SK-N-SH (cell line): ENCODE measurements around the gene C16orf74.

ENCODE experiments used
- CTCF ChIP-seq: fragments of 200-600 bp; sonication (generic); IDR thresholded peaks from 2 replicates; pipeline ENCODE4 v1.6.1; 2017; ENCODE audit warnings: antibody characterized with exemption, mild to moderate bottlenecking, moderate library complexity
- EP300 ChIP-seq, 2 experiments: IDR thresholded peaks; 2 replicates each; pipeline versions ENCODE4 v1.4.0 to v1.6.1; 2012; ENCODE audit warnings: borderline replicate concordance in 1 of 2, low read depth in 1 of 2, low read length in 1 of 2
- EZH2phosphoT487 ChIP-seq: fragments of 200-600 bp; sonication (generic); IDR thresholded peaks from 2 replicates; pipeline ENCODE4 v1.6.1; 2017; ENCODE audit warnings: low read depth, mixed run types, mild to moderate bottlenecking, antibody characterized with exemption, moderate library complexity, borderline replicate concordance
- GABPA ChIP-seq: IDR thresholded peaks from 2 replicates; pipeline ENCODE4 v1.4.0; 2012; ENCODE audit warnings: low read depth, mild to moderate bottlenecking
- GATA2 ChIP-seq: sonication (generic); formaldehyde crosslinking; IDR thresholded peaks from 2 replicates; pipeline ENCODE4 v1.5.0; 2020; ENCODE audit warnings: mild to moderate bottlenecking, missing genetic modification reagents
- JUND ChIP-seq: IDR thresholded peaks from 2 replicates; pipeline ENCODE4 v1.4.0; 2012
- POLR2AphosphoS5 ChIP-seq: IDR thresholded peaks from 2 replicates; pipeline ENCODE4 v1.6.1; 2012; ENCODE audit warnings: low read depth, low read length
- RAD21 ChIP-seq: IDR thresholded peaks from 2 replicates; pipeline ENCODE4 v1.6.1; 2012; ENCODE audit warnings: mild to moderate bottlenecking, low read length
- REST ChIP-seq: IDR thresholded peaks from 2 replicates; pipeline ENCODE4 v1.6.1; 2012; ENCODE audit warnings: mild to moderate bottlenecking, low read depth, low read length, moderate library complexity
- RFX5 ChIP-seq: IDR thresholded peaks from 2 replicates; pipeline ENCODE4 v1.6.1; 2012; ENCODE audit warnings: mild to moderate bottlenecking, improper control_type of control experiment, low read length
- RXRA ChIP-seq: IDR thresholded peaks from 2 replicates; pipeline ENCODE4 v1.4.0; 2012; ENCODE audit warnings: low read depth, mild to moderate bottlenecking, borderline replicate concordance
- SMC3 ChIP-seq: IDR thresholded peaks from 2 replicates; pipeline ENCODE4 v1.6.1; 2012; ENCODE audit warnings: low read depth, low read length, improper control_type of control experiment
- USF2 ChIP-seq: fragments of 150-350 bp; IDR thresholded peaks from 2 replicates; pipeline ENCODE4 v1.6.1; 2017; ENCODE audit warnings: antibody characterized with exemption, low read length, low read depth, borderline replicate concordance

- no peak for TF ChIP-seq EZH2phosphoT487
- no peak for TF ChIP-seq POLR2AphosphoS5
- no peak for TF ChIP-seq EP300 (IDR thresholded peaks at IDR 0.05; ENCODE audit: borderline replicate concordance in 1 of 2, low read depth in 1 of 2, low read length in 1 of 2)
- TF ChIP-seq CTCF = no peak
- TF ChIP-seq GATA2 = no peak
- no peak for TF ChIP-seq RFX5
- TF ChIP-seq SMC3 = no peak
- TF ChIP-seq RXRA = no peak
- no peak for TF ChIP-seq REST
- TF ChIP-seq RAD21 = no peak
- no peak for TF ChIP-seq GABPA
- TF ChIP-seq USF2 = no peak
- no peak for TF ChIP-seq JUND
Measured at GRCh38 chr16:85735946-85736345, 14.9 kb downstream of the C16orf74 start.
